A549 (cell line): ENCODE results near the gene PTCD3. TPM values are rescaled to one million over a fixed set of nuclear protein-coding genes. Genes with fewer than 3 reads are reported as not detected.

Source experiments
- ATAC-seq, 2 experiments: fragments of 200-7000 bp in 1 of 2; fragments of >200 bp in 1 of 2; cut with Nextera tagmentation in 1 of 2; cut with Tn5 transposase in 1 of 2; 3 replicates each; pipeline versions ENCODE4 v1.8.0 to v1.9.1; 2018 to 2020; ENCODE audit warnings: mild to moderate bottlenecking in 1 of 2, moderate library complexity in 1 of 2
- CTCF ChIA-PET: fragments of 300-600 bp; sonication (Branson Sonifier 250); formaldehyde crosslinking; extraction: SDS; loops from one replicate; lab custom pipeline; 2021; ENCODE audit warnings: antibody characterized with exemption, inconsistent platforms; lab: Yijun Ruan, JAX
- POLR2A ChIA-PET: fragments of 350-600 bp; formaldehyde crosslinking; extraction: SDS; loops from one replicate; lab custom pipeline; 2021; ENCODE audit warnings: antibody characterized with exemption, inconsistent platforms; lab: Yijun Ruan, JAX
- DNase-seq, 2 experiments: peaks; one replicate each; pipeline versions ENCODE4 v3.0.0 to v3.0.0-alpha.2; 2011 to 2016; ENCODE audit warnings: low read depth in 1 of 2, low spot score in 1 of 2
- FAIRE-seq: peaks from 2 replicates; lab custom pipeline; 2011; peaks lifted over from hg19 to GRCh38; lab: Jason Lieb, UNC
- H3K27ac ChIP-seq, 2 experiments: fragments of >200 bp; sonication (Bioruptor Twin); formaldehyde crosslinking; 3 replicates each; pipeline ENCODE4 v1.5.1; 2016 to 2017
- H3K4me1 ChIP-seq: fragments of >200 bp; sonication (Bioruptor Twin); formaldehyde crosslinking; 3 replicates; pipeline ENCODE4 v1.6.1; 2016
- H3K4me2 ChIP-seq: fragments of >200 bp; sonication (Bioruptor Twin); formaldehyde crosslinking; 3 replicates; pipeline ENCODE4 v1.6.1; 2016
- H3K4me3 ChIP-seq: fragments of >200 bp; sonication (Bioruptor Twin); formaldehyde crosslinking; 3 replicates; pipeline ENCODE4 v1.5.1; 2016
- H3K9me3 ChIP-seq: fragments of >200 bp; sonication (Bioruptor Twin); formaldehyde crosslinking; 3 replicates; pipeline ENCODE4 v1.6.1; 2016
- BCL3 ChIP-seq: fragments of >200 bp; sonication (Bioruptor Twin); formaldehyde crosslinking; IDR thresholded peaks from 3 replicates; pipeline ENCODE4 v1.6.1; 2016
- CBX8 ChIP-seq: fragments of 200-600 bp; sonication (generic); IDR thresholded peaks from 2 replicates; pipeline ENCODE4 v1.6.1; 2016
- ELK1 ChIP-seq: fragments of 150-350 bp; IDR thresholded peaks from 2 replicates; pipeline ENCODE4 v1.6.1; 2014; ENCODE audit warnings: low read depth, mild to moderate bottlenecking, low read length
- HDAC2 ChIP-seq: fragments of 200-600 bp; sonication (generic); IDR thresholded peaks from 2 replicates; pipeline ENCODE4 v1.6.1; 2016
- HES2 ChIP-seq: fragments of >200 bp; sonication (Bioruptor Twin); formaldehyde crosslinking; IDR thresholded peaks from 2 replicates; pipeline ENCODE4 v1.6.1; 2016
- MAFK ChIP-seq: fragments of 450-650 bp; IDR thresholded peaks from 2 replicates; pipeline ENCODE4 v1.6.1; 2014; ENCODE audit not compliant: partially characterized antibody
- PHF8 ChIP-seq: fragments of 200-600 bp; sonication (generic); IDR thresholded peaks from 2 replicates; pipeline ENCODE4 v1.6.1; 2016; ENCODE audit warnings: low read depth, mild to moderate bottlenecking, antibody characterized with exemption, moderate library complexity, borderline replicate concordance
- POLR2A ChIP-seq: IDR thresholded peaks from 2 replicates; pipeline ENCODE4 v1.6.1; 2012; ENCODE audit warnings: mild to moderate bottlenecking, low read length
- POLR2AphosphoS2 ChIP-seq: conservative IDR thresholded peaks from 2 replicates; pipeline ENCODE4 v1.6.1; 2012; ENCODE audit warnings: low read length, improper control_type of control experiment, inconsistent platforms
- TFCP2L1 ChIP-seq: fragments of 250-450 bp; sonication (Bioruptor Pico); IDR thresholded peaks from 2 replicates; pipeline ENCODE4 v1.5.0; 2021; ENCODE audit warnings: mild to moderate bottlenecking
- ZC3H11A ChIP-seq: fragments of 450-650 bp; IDR thresholded peaks from 2 replicates; pipeline ENCODE4 v1.6.1; 2014; ENCODE audit warnings: antibody characterized with exemption, mild to moderate bottlenecking
- ZSCAN20 ChIP-seq: fragments of 250-450 bp; sonication (Bioruptor Pico); IDR thresholded peaks from 2 replicates; pipeline ENCODE4 v1.8.0; 2022; ENCODE audit warnings: mild to moderate bottlenecking, moderate library complexity
- whole genome bisulfite sequencing: methylation state at CpG from one replicate; pipeline ENCODE4 v1.1.6; 2017; ENCODE audit errors: missing lambda C conversion rate; 5-methylcytosine and 5-hydroxymethylcytosine counted together
- polyA plus RNA-seq, 4 experiments: library from polyadenylated mRNA; depleted of rRNA in 3 of 4; stranded (reverse); fragments of >200 nt; fragmentation: RNase III in 1 of 4; extraction: RNeasy Plus Mini Kit Qiagen cat#74134 plus additional on column Dnase treatment in 1 of 4; gene quantifications; 2 replicates in 3 of 4; 3 replicates in 1 of 4; pipeline ENCODE4 v1.2.3, GENCODE V29; 2011 to 2017
- TF ChIP-seq, protein P1 (sequence below): IDR thresholded peaks from 2 replicates; pipeline ENCODE4 v1.6.1; 2012

The PTCD3 gene
- polyA plus RNA-seq, 2 of the 4 experiments (the other 2 are of a cell fraction): 200 to 260 TPM

GRCh38 chr2:86134709-86135108, 28.7 kb downstream of the PTCD3 start (continued):
- no peak for TF ChIP-seq ELK1

DNA sequence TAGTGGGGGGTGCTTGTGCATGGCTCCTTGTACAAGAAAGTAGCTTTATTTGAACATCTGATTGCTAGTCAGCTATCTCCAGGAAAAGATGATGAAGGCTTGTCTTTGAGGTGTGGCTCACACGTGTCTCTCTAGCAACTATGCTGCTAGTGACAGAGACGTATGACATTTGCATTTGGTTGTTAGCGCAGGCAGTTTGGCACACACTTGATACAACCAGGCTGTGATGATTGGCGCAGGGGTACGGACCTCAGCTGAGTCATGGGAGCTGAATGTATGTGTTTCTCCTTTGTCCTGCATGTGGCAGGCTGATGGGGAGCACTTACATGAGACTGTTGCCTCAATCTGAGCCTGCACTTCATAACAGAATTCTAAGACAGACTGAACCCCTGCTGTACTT, 29.6 kb downstream of the PTCD3 start:
- ChIA-PET POLR2A (no interaction called here), CTCF (interaction anchor here (0.9 to 2.1 kb wide), 7 partner anchors 17 to 321 kb away, joined by 3 to 6 read pairs (median 4); no protein-coding TSS in a partner anchor)
- H3K27ac ChIP-seq: no peak overlapping the region
- H3K4me3 ChIP-seq: no peak overlapping the region
- no peak overlapping the region for H3K4me2 ChIP-seq
- no peaks in the 10 kb centered on the region for H3K4me1 ChIP-seq
- TF ChIP-seq HDAC2 (no peak), TFCP2L1 (CRISPR knock-in tag) (no peak), POLR2AphosphoS2 (no peak), CBX8 (no peak), ELK1 (no peak), BCL3 (no peak), MAFK (no peak), POLR2A (no peak), ZC3H11A (no peak), PHF8 (no peak)
- H3K9me3 ChIP-seq: no peaks in the 10 kb centered on the region
- ATAC-seq (no peak), FAIRE-seq (no peak), DNase-seq (no peak)
- WGBS: 97% methylated on average over 5 of the region's 5 CpGs

DNA sequence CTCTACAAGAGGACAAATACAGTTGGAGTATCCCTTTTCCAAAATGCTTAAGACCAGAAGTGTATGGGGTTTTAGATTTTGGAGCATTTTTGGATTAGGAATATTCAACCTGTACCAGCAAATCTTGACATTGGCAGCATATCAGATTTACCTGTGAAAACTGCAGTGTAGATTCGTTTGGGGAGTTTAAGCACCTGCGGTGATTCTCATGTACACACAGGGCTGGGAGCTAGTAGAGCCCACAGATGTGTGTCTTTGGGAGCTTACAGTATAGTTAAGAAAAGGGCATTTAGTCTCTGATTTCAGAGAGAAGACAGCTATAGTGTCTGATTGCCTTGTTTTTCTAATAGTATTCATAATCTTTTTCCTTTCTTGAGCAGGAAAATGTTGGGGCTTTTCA, 30.1 kb downstream of the PTCD3 start:
- Histone ChIP-seq H3K27ac (no peak overlapping the region), H3K4me2 (no peak overlapping the region)
- POLR2A ChIA-PET: no interaction called here
- CTCF ChIA-PET: interaction anchor here (0.9 to 2.1 kb wide), 6 partner anchors 11 to 322 kb away, joined by 3 to 6 read pairs (median 3); no protein-coding TSS in a partner anchor
- TF ChIP-seq HES2: no peak
- TF ChIP-seq, protein P1, sequence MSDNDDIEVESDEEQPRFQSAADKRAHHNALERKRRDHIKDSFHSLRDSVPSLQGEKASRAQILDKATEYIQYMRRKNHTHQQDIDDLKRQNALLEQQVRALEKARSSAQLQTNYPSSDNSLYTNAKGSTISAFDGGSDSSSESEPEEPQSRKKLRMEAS: no peak
- TF ChIP-seq, all 56 proteins: peak for 0
- FAIRE-seq (no peak), DNase-seq (no peak), ATAC-seq (no peak)
- Histone ChIP-seq H3K4me3 (no peak overlapping the region), H3K9me3 (no peaks in the 10 kb centered on the region), H3K4me1 (no peaks in the 10 kb centered on the region)
- WGBS: 84% methylated on average over 2 of the region's 2 CpGs

DNA sequence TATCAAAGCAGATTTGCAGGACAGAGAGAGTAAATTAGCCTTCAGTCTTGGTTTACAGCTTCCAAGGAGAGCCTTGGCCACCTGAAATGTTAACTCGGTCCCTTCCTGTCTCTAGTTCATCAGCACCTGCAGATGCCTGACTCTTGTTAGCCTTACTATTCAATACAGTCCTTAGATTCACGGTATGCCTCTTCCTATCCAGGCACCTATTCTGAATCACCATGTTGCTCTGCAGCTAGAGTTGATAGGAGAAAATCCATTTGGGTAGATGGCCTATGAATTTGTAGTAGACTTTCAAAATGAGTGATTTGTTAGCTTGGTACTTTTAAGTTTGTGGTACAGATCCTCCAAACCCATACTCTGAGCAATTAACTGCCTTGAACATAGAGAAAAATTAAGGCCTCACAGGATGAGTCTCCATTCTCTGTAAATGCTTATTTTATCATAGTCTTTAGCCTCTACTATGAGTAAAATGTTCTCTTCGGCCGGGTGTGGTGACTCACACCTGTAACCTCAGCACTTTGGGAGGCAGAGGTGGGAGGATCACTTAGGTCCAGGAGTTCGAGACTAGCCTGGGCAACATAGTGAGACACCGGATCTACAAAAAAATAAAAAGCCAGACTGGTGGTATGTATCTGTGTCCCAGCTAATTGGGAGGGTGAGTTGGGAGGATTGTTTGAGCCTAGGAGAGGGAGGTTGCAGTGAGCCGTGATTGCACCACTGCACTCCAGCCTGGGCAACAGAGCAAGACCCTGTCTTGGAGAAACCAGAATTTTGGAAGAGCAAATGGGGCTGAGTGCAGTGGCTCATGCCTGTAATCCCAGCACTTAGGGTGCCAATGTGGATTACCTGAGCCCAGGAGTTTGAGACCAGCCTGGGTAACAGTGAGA, 32.9 kb downstream of the PTCD3 start:
- H3K4me1 ChIP-seq: no peaks in the 10 kb centered on the region
- CTCF ChIA-PET: interaction anchor here (1.1 to 1.7 kb wide), 5 partner anchors 8 to 312 kb away, joined by 4 to 5 read pairs (median 4); partner anchors contain the start of gene ST3GAL5
- no peak for DNase-seq
- TF ChIP-seq ZSCAN20 (CRISPR knock-in tag) (no peak), ELK1 (no peak)
- TF ChIP-seq, all 56 proteins: peak for 0
- Histone ChIP-seq H3K4me3 (no peak overlapping the region), H3K9me3 (no peaks in the 10 kb centered on the region), H3K27ac (no peak overlapping the region), H3K4me2 (no peak overlapping the region)
- FAIRE-seq (no peak), ATAC-seq (no peak)
- WGBS: 95% methylated on average over 7 of the region's 7 CpGs
- POLR2A ChIA-PET: no interaction called here
